ENCODE data around the gene GGT6.
A peak's percentile ranks its signal among the peaks of the same experiment; 100 is the strongest.
"Not testable (repeated sequence)": the region's sequence is repeated elsewhere in the genome, so short reads cannot be mapped to it uniquely, and the experiment has no call there.

The GGT6 gene
- total RNA-seq: 0 to 0.15 (median 0) reads per million in 4 donors

GRCh38 chr17:4560421-4560820 is at the start of gene GGT6:
Gene GGT6, minus strand, starts transcription at chr17:4560577. Its CDS starts 56 bp downstream, at chr17:4560521.
- no peak for DNase-seq

- DNase-seq: no peak
These were observed 49.8 kb upstream of the GGT6 start for GRCh38 chr17:4610162-4610561.

- DNase-seq: no peak
These were observed 49.4 kb upstream of the GGT6 start for GRCh38 chr17:4609761-4610160.

GRCh38 chr17:4607773-4608187 is 47.4 kb upstream of the GGT6 start:
- no peak for DNase-seq

GRCh38 chr17:4607261-4607741 is 46.9 kb upstream of the GGT6 start:
- no peak for DNase-seq

- DNase-seq: no peak
These were observed 45.4 kb upstream of the GGT6 start for GRCh38 chr17:4605826-4606225.

GRCh38 chr17:4604736-4605135 is 44.4 kb upstream of the GGT6 start:
- not testable (repeated sequence) for DNase-seq

GRCh38 chr17:4604111-4604644 is 43.8 kb upstream of the GGT6 start:
- no peak for DNase-seq

GRCh38 chr17:4602041-4602440 is 41.7 kb upstream of the GGT6 start:
- no peak for DNase-seq

- DNase-seq: no peak
These were observed 40.9 kb upstream of the GGT6 start for GRCh38 chr17:4601326-4601725.

GRCh38 chr17:4600563-4600962 is 40.2 kb upstream of the GGT6 start:
- DNase-seq: no peak

- no peak for DNase-seq
These were observed 39.3 kb upstream of the GGT6 start for GRCh38 chr17:4599505-4600281.

- DNase-seq: no peak
These were observed 38.6 kb upstream of the GGT6 start for GRCh38 chr17:4598776-4599504.

GRCh38 chr17:4597975-4598374 is 37.6 kb upstream of the GGT6 start:
- no peak for DNase-seq

- no peak for DNase-seq
These were observed 36.4 kb upstream of the GGT6 start for GRCh38 chr17:4596636-4597380.

GRCh38 chr17:4595685-4596342 is 35.4 kb upstream of the GGT6 start:
- DNase-seq: not testable (repeated sequence)

GRCh38 chr17:4594931-4595684 is 34.7 kb upstream of the GGT6 start:
- peak in 2 of 5 donors; percentile 4 to 45 for DNase-seq

- no peak for DNase-seq
These were observed 34.0 kb upstream of the GGT6 start for GRCh38 chr17:4594406-4594805.

- DNase-seq: no peak
These were observed 32.6 kb upstream of the GGT6 start for GRCh38 chr17:4593021-4593421.

- DNase-seq: no peak
These were observed 32.0 kb upstream of the GGT6 start for GRCh38 chr17:4592240-4593005.

GRCh38 chr17:4591529-4591928 is 31.2 kb upstream of the GGT6 start:
- no peak for DNase-seq
